ENCODE data around the gene UBA6.
A peak's percentile ranks its signal among the peaks of the same experiment; 100 is the strongest.
"Not testable (repeated sequence)": the region's sequence is repeated elsewhere in the genome, so short reads cannot be mapped to it uniquely, and the experiment has no call there.

The UBA6 gene

GRCh38 chr4:67714955-67715354 is 14.0 kb upstream of the UBA6 start:
- DNase-seq (ENCODE audit: low read depth): no peak
- TF ChIP-seq CTCF (conservative IDR thresholded peaks at IDR 0.05; ENCODE audit: control insufficient read depth, insufficient read depth, low read depth, low read length): no peak

DNA sequence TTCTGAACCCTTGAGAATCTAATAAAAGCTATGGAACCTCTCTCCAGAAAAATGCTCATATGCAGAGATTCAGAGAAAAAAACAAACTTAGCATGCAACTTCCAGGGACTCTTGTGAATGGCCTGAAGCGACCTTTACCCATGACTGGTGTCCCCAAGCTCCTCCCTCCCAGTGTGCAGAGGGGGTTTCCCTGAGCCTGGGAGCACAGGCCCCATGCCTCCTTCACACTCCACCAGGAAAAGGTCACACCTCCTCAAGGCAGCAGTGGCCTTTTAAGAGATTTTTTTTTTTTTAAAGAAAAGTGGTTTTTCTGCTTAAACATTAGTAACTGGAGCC is 13.3 kb upstream of the UBA6 start:
- TF ChIP-seq CTCF (conservative IDR thresholded peaks at IDR 0.05; ENCODE audit: control insufficient read depth, insufficient read depth, low read depth, low read length): no peak
- H3K4me3 ChIP-seq (ENCODE audit: control insufficient read depth, low read depth, low read length): no peak overlapping the region
- no peak for DNase-seq (ENCODE audit: low read depth)

More at GRCh38 chr4:67714955-67715354, 14.0 kb upstream of the UBA6 start:
- no peak overlapping the region for H3K4me3 ChIP-seq (ENCODE audit: control insufficient read depth, low read depth, low read length)

- H3K4me3 ChIP-seq (ENCODE audit: control insufficient read depth, low read depth, low read length): no peak overlapping the region
- DNase-seq (ENCODE audit: low read depth): peak; percentile 60
- TF ChIP-seq CTCF (conservative IDR thresholded peaks at IDR 0.05; ENCODE audit: control insufficient read depth, insufficient read depth, low read depth, low read length): no peak
Observed at GRCh38 chr4:67713529-67714247, 12.7 kb upstream of the UBA6 start.

GRCh38 chr4:67712650-67713528 is 11.9 kb upstream of the UBA6 start:
- H3K4me3 ChIP-seq (ENCODE audit: control insufficient read depth, low read depth, low read length): no peak overlapping the region
- DNase-seq (ENCODE audit: low read depth): no peak
- TF ChIP-seq CTCF (conservative IDR thresholded peaks at IDR 0.05; ENCODE audit: control insufficient read depth, insufficient read depth, low read depth, low read length): no peak

DNA sequence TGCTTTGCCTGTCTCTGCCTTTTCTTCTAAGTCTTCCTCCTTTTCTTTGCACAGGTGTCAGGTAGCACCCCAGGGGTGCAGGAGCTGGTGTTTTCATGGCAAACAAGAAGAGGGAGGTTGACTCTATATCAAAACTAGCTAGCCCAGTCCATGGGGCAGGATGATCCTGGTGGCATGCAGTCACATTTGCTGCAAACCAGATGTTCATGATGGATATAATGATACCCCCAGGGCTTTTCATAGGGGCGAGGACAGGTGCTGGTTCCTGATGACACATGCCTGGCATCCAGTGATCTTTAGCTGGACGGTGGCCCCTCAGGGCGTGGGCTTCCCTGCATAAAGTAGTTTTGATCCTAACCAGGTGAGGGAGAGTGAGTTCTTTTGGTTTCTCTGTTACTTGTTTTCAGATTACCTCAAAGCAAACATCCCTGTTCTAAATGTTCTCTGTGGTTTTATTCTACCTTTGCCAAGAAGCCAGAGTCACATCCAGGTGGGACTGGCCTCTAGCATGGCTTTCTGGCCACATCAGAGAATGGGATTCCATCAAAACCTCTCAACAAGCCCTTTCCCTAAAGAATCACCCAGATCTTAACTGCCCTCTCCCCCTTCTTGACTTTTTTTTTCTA is 11.2 kb upstream of the UBA6 start:
- no peak for TF ChIP-seq CTCF (conservative IDR thresholded peaks at IDR 0.05; ENCODE audit: control insufficient read depth, insufficient read depth, low read depth, low read length)
- no peak overlapping the region for H3K4me3 ChIP-seq (ENCODE audit: control insufficient read depth, low read depth, low read length)
- DNase-seq (ENCODE audit: low read depth): no peak

DNA sequence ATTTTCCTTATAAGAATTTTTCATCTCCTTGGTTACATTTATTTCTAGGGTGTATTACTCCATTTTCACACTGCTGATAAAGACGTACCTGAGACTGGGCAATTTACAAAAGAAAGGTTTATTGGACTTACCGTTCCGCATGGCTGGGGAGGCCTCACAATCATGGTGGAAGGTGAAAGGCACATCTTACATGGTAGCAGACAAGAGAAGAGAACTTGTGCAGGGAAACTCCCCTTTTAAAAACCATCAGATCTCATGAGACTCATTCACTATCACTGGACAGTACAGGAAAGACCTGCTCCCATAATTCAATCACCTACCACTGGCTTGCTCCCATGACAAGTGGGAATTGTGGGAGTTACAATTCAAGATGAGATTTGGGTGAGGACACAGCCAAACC is 5.7 kb upstream of the UBA6 start:
- H3K4me3 ChIP-seq (ENCODE audit: control insufficient read depth, low read depth, low read length): not testable (repeated sequence)

GRCh38 chr4:67704843-67705242 is 3.9 kb upstream of the UBA6 start:
- no peak overlapping the region for H3K4me3 ChIP-seq (ENCODE audit: control insufficient read depth, low read depth, low read length)
- no peak for TF ChIP-seq CTCF (conservative IDR thresholded peaks at IDR 0.05; ENCODE audit: control insufficient read depth, insufficient read depth, low read depth, low read length)
- DNase-seq (ENCODE audit: low read depth): no peak

More for the DNA sequence above, 5.7 kb upstream of the UBA6 start:
- DNase-seq (ENCODE audit: low read depth): not testable (repeated sequence)
